ENCODE data around the gene C16orf95.

The C16orf95 gene

GRCh38 chr16:87330646-87331045 lies 13.5 kb upstream of the C16orf95 start:
- Mint-ChIP-seq H3K36me3 (peaks cover 15% of the 10 kb centered on the region), H3K27me3 (no peaks in the 10 kb centered on the region), H3K9me3 (no peaks in the 10 kb centered on the region), H3K27ac (peak overlapping the region; percentile 52), H3K4me3 (no peak overlapping the region), H3K4me1 (peaks cover 2% of the 10 kb centered on the region)
- DNase-seq, result no peak
- CTCF ChIA-PET, result interaction anchor here (0.7 kb wide), 1 partner anchor 9 kb away, joined by 3 read pairs; no protein-coding TSS in a partner anchor

- Mint-ChIP-seq H3K4me3 (no peak overlapping the region), H3K9me3 (no peaks in the 10 kb centered on the region), H3K27me3 (no peaks in the 10 kb centered on the region), H3K36me3 (peaks cover 15% of the 10 kb centered on the region), H3K27ac (no peak overlapping the region), H3K4me1 (peaks cover 2% of the 10 kb centered on the region)
- CTCF ChIA-PET, result interaction anchor here (0.7 kb wide), 1 partner anchor 9 kb away, joined by 3 read pairs; no protein-coding TSS in a partner anchor
- no peak for DNase-seq
Measured at GRCh38 chr16:87330257-87330624, 13.0 kb upstream of the C16orf95 start.

GRCh38 chr16:87329436-87330256 lies 12.5 kb upstream of the C16orf95 start:
- no peak overlapping the region for H3K27ac Mint-ChIP-seq
- DNase-seq, result no peak
- H3K27me3 Mint-ChIP-seq, result no peaks in the 10 kb centered on the region
- no peaks in the 10 kb centered on the region for H3K9me3 Mint-ChIP-seq
- no peak overlapping the region for H3K4me3 Mint-ChIP-seq
- H3K36me3 Mint-ChIP-seq, result peaks cover 15% of the 10 kb centered on the region
- H3K4me1 Mint-ChIP-seq, result peaks cover 4% of the 10 kb centered on the region
- CTCF ChIA-PET, result interaction anchor here (0.7 kb wide), 1 partner anchor 8 kb away, joined by 3 read pairs; no protein-coding TSS in a partner anchor

- peaks cover 12% of the 10 kb centered on the region for H3K36me3 Mint-ChIP-seq
- H3K4me1 Mint-ChIP-seq, result peaks cover 5% of the 10 kb centered on the region
- no peak overlapping the region for H3K4me3 Mint-ChIP-seq
- CTCF ChIA-PET, result no interaction called here
- no peak overlapping the region for H3K27ac Mint-ChIP-seq
- no peaks in the 10 kb centered on the region for H3K9me3 Mint-ChIP-seq
- H3K27me3 Mint-ChIP-seq, result no peaks in the 10 kb centered on the region
- DNase-seq, result no peak
Measured at GRCh38 chr16:87328846-87329245, 11.7 kb upstream of the C16orf95 start.

- Mint-ChIP-seq H3K4me1 (peaks cover 5% of the 10 kb centered on the region), H3K36me3 (peaks cover 9% of the 10 kb centered on the region), H3K4me3 (no peak overlapping the region), H3K9me3 (no peaks in the 10 kb centered on the region), H3K27ac (no peak overlapping the region), H3K27me3 (no peaks in the 10 kb centered on the region)
- CTCF ChIA-PET, result interaction anchor here (1.0 kb wide), 1 partner anchor 9 kb away, joined by 3 read pairs; no protein-coding TSS in a partner anchor
- no peak for DNase-seq
Measured at GRCh38 chr16:87327798-87328495, 10.8 kb upstream of the C16orf95 start.

GRCh38 chr16:87326151-87326571 lies 9.0 kb upstream of the C16orf95 start:
- Mint-ChIP-seq H3K9me3 (no peaks in the 10 kb centered on the region), H3K27me3 (no peaks in the 10 kb centered on the region), H3K4me1 (peaks cover 5% of the 10 kb centered on the region), H3K4me3 (no peak overlapping the region), H3K27ac (no peak overlapping the region), H3K36me3 (peaks cover 7% of the 10 kb centered on the region)
- CTCF ChIA-PET, result interaction anchor here (1.0 to 1.2 kb wide), 2 partner anchors 8 to 67 kb away, joined by 3 to 4 read pairs; partner anchors contain the start of gene C16orf95
- DNase-seq, result no peak

- H3K27ac Mint-ChIP-seq, result no peak overlapping the region
- CTCF ChIA-PET, result interaction anchor here (0.9 to 1.5 kb wide), 3 partner anchors 9 to 311 kb away, joined by 3 to 4 read pairs (median 4); partner anchors contain the start of gene FBXO31
Measured at GRCh38 chr16:87325423-87325858, 8.2 kb upstream of the C16orf95 start.

GRCh38 chr16:87324411-87325275 lies 7.5 kb upstream of the C16orf95 start:
- Mint-ChIP-seq H3K36me3 (peaks cover 1% of the 10 kb centered on the region), H3K4me1 (peaks cover 5% of the 10 kb centered on the region), H3K27ac (no peak overlapping the region), H3K9me3 (no peaks in the 10 kb centered on the region), H3K4me3 (no peak overlapping the region), H3K27me3 (no peaks in the 10 kb centered on the region)
- DNase-seq, result peak; percentile 64
- CTCF ChIA-PET, result interaction anchor here (0.9 to 1.5 kb wide), 5 partner anchors 8 to 1421 kb away, joined by 3 to 4 read pairs (median 4); partner anchors contain the start of gene FBXO31

More at GRCh38 chr16:87325423-87325858, 8.2 kb upstream of the C16orf95 start:
- no peak for DNase-seq
- no peaks in the 10 kb centered on the region for H3K9me3 Mint-ChIP-seq
- peaks cover 1% of the 10 kb centered on the region for H3K36me3 Mint-ChIP-seq
- peaks cover 5% of the 10 kb centered on the region for H3K4me1 Mint-ChIP-seq
- no peaks in the 10 kb centered on the region for H3K27me3 Mint-ChIP-seq
- H3K4me3 Mint-ChIP-seq, result no peak overlapping the region

GRCh38 chr16:87323727-87324410 lies 6.7 kb upstream of the C16orf95 start:
- H3K27ac Mint-ChIP-seq, result no peak overlapping the region
- peaks cover 2% of the 10 kb centered on the region for H3K36me3 Mint-ChIP-seq
- H3K4me3 Mint-ChIP-seq, result no peak overlapping the region
- H3K4me1 Mint-ChIP-seq, result peaks cover 8% of the 10 kb centered on the region
- H3K9me3 Mint-ChIP-seq, result no peaks in the 10 kb centered on the region
- H3K27me3 Mint-ChIP-seq, result no peaks in the 10 kb centered on the region
- DNase-seq, result no peak
- CTCF ChIA-PET, result interaction anchor here (0.9 to 1.5 kb wide), 4 partner anchors 9 to 1420 kb away, joined by 3 to 4 read pairs (median 4); partner anchors contain the start of gene FBXO31

GRCh38 chr16:87322833-87323726 lies 5.9 kb upstream of the C16orf95 start:
- Mint-ChIP-seq H3K27ac (no peak overlapping the region), H3K36me3 (peaks cover 7% of the 10 kb centered on the region), H3K27me3 (no peaks in the 10 kb centered on the region), H3K4me1 (peaks cover 16% of the 10 kb centered on the region), H3K4me3 (no peak overlapping the region), H3K9me3 (no peaks in the 10 kb centered on the region)
- no peak for DNase-seq
- CTCF ChIA-PET, result interaction anchor here (1.2 kb wide), 1 partner anchor 71 kb away, joined by 4 read pairs; no protein-coding TSS in a partner anchor

- Mint-ChIP-seq H3K9me3 (no peaks in the 10 kb centered on the region), H3K36me3 (peaks cover 10% of the 10 kb centered on the region), H3K4me1 (peaks cover 19% of the 10 kb centered on the region), H3K27ac (no peak overlapping the region), H3K4me3 (no peak overlapping the region), H3K27me3 (peaks cover under 1% of the 10 kb centered on the region)
- CTCF ChIA-PET, result interaction anchor here (0.8 to 1.2 kb wide), 2 partner anchors 72 to 314 kb away, joined by 4 read pairs; no protein-coding TSS in a partner anchor
- DNase-seq, result no peak
Measured at GRCh38 chr16:87322360-87322759, 5.2 kb upstream of the C16orf95 start.

- Mint-ChIP-seq H3K27ac (no peak overlapping the region), H3K9me3 (no peaks in the 10 kb centered on the region), H3K27me3 (peaks cover 4% of the 10 kb centered on the region), H3K36me3 (peaks cover 10% of the 10 kb centered on the region), H3K4me3 (no peak overlapping the region), H3K4me1 (peaks cover 24% of the 10 kb centered on the region)
- DNase-seq, result no peak
- CTCF ChIA-PET, result interaction anchor here (0.8 to 1.2 kb wide), 3 partner anchors 9 to 315 kb away, joined by 3 to 4 read pairs (median 4); no protein-coding TSS in a partner anchor
Measured at GRCh38 chr16:87321336-87322107, 4.3 kb upstream of the C16orf95 start.

Measured in activated naive CD4-positive, alpha-beta T cell treated with anti-CD3 and anti-CD28 coated beads, Interleukin-2, amount 10 ng/mL, durations not matched to agents 7 days and 5 days (primary cell).